ENCODE measurements around the gene FAM53B.
A peak's percentile ranks its signal among the peaks of the same experiment; 100 is the strongest.

FAM53B gene

GRCh38 chr10:124742413-124743190, 1.6 kb downstream of the FAM53B start:
- peak; percentile 62 for DNase-seq (ENCODE audit: low spot score)

DNA sequence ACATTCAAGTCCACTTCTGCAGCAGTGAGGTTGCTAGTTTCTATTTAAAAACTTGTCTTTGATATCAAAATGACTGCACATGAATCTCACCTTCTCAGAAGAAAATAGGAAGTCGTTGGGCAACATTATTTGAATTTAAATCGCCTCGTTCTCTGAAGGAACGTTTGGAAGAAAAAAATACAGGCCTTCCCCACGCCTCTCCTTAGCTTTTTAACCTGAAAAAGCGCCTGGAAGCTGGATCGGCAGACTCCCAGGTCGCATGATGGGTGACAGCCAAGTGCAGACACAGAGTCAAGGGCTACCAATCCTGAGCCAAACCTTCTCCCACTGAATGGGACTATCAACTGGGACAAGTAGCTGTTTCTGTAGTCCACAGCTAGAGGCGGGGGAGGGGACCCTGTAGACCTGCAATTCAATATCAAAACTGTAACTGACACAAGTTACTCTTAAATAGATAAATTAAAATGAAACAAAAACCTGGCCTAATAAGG, 2.2 kb downstream of the FAM53B start:
- DNase-seq (ENCODE audit: low spot score) = peak; percentile 28

- peak; percentile 78 for DNase-seq (ENCODE audit: low spot score)
These were observed 2.8 kb downstream of the FAM53B start for GRCh38 chr10:124741281-124741921.

DNA sequence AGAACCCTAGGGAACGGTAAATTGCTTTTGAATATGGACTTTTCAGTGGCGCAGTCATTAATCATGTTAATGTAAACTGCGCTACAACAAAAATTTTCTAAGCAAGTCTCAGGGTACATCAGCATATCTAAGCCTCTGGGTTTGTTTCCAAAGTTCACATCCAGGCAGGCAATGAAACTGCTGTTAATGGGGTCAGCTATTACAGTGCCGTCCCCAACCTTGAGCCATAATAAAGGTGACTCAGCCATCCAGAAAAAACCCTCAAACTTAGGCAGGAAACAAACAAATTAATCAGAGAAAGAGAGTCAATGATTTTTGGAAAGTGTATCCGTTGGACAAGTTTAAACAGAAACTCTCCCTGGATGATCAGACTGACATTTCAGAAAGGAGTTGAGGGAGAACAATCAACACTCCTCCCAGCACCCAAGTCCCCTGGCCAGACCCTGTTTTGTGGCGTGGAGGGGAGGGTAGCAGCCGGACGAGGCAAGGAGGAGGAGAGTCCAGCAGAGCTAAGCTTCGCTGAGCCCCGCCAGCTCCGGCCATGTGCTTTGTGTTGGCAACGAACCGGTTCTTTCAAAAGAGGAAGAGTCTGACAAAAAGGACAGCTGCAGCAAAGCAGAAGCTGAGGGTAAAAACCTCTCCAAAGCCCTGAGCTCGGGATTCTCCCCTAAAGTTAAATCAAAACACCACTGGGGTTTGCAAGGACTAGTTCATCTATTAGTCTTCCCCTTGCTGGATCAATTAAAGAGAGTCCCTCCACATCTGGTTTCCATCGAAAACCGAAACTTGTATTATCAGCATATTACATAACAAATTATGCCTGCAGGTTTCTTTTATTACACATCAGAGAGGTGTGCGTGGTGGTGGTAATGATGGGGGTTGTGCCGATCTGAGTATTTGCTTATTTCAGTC, 3.6 kb downstream of the FAM53B start:
- DNase-seq (ENCODE audit: low spot score) = no peak

- DNase-seq (ENCODE audit: low spot score) = no peak
These were observed 4.2 kb downstream of the FAM53B start for GRCh38 chr10:124739986-124740368.

- no peak for DNase-seq (ENCODE audit: low spot score)
These were observed 4.9 kb downstream of the FAM53B start for GRCh38 chr10:124739119-124739921.

GRCh38 chr10:124738441-124738840, 5.7 kb downstream of the FAM53B start:
- no peak for DNase-seq (ENCODE audit: low spot score)

DNA sequence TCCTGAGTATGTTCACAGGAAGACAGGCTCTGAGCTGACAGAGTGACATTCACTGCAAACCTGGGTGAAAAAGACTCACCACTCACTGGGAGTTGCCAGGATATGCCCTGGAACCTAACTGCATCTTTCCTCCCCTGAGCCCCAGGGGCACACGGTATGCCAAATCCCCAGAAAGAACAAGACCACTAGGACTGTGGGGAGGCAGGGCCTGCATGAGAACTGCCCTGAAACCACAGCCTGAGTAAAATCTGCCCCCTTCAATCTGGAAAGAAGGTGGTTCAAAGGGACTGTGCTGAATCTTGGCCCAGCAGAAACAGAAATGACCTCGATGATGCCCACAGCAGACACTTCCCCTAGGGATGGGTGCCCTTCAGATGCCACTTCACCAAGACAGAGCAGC, 6.5 kb downstream of the FAM53B start:
- DNase-seq (ENCODE audit: low spot score) = no peak

- no peak for DNase-seq (ENCODE audit: low spot score)
These were observed 7.0 kb downstream of the FAM53B start for GRCh38 chr10:124737221-124737620.

DNA sequence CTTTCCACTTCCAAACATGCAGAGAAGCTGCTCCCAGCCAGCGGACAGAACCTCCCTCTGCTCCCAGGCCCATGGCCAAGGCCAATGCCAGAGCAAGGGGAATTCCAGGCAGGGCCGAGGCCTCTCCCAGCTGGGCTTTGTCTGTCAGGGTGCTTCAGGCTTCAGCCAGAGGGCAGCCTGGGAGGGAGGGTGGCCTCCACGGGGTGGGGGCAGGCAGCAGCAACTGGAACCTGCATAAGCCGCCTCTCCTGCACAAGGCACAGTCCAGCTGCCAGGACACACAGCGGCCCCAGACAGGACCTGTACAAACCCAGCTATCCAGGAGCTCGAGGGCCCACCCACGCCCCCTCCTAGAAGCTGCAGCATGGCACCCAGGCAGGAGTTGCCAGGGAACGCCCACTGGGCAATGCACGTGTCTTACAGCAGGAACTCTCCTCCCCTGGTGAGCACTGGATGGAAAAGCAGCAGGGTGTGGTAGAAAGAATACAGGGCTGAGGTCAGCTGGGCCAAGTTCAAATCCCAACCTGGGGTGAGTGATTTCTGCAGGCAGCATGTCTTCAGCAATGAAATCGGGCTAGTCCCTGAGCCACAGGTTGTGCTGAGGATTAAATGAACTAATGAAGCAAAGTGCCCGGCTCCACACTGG, 7.6 kb downstream of the FAM53B start:
- DNase-seq (ENCODE audit: low spot score) = no peak

DNA sequence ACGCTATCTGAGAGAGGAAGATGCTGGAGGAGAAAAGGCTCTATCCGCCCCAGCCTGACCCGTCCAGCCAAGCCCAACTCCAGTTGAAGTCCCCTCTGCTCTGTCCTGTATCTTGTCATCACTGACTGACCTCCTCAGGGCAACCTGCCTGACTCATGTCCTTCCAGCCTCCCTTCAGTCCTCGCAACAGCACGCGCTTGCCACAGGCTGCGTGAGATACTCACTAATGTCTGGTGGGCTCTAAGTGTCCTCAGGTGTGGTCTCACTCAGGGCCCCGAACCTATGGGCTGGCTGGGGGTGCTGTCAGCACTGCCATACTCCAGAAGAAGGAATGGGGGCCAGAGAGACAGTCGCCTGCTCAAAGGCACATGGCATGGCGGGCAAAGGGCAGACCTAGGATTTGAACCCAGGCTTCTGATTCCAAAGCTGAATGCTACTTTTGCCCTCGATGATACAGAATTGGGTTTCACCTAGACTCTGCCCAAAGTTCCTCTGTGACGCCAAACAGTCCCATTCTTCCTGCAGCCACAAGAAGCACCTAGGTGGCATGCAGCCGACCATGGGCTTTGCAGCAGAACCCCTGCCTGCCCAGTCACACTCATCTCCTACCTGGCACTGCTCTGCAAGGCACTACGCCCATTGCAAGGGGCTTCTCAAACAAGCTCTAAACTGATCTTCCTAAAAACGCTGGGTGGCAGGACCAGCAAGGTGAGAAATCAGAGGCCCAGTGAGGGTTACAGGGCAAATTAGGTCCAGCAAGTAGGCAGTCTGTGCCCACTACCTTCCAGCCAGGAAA, 8.5 kb downstream of the FAM53B start:
- DNase-seq (ENCODE audit: low spot score) = no peak

DNA sequence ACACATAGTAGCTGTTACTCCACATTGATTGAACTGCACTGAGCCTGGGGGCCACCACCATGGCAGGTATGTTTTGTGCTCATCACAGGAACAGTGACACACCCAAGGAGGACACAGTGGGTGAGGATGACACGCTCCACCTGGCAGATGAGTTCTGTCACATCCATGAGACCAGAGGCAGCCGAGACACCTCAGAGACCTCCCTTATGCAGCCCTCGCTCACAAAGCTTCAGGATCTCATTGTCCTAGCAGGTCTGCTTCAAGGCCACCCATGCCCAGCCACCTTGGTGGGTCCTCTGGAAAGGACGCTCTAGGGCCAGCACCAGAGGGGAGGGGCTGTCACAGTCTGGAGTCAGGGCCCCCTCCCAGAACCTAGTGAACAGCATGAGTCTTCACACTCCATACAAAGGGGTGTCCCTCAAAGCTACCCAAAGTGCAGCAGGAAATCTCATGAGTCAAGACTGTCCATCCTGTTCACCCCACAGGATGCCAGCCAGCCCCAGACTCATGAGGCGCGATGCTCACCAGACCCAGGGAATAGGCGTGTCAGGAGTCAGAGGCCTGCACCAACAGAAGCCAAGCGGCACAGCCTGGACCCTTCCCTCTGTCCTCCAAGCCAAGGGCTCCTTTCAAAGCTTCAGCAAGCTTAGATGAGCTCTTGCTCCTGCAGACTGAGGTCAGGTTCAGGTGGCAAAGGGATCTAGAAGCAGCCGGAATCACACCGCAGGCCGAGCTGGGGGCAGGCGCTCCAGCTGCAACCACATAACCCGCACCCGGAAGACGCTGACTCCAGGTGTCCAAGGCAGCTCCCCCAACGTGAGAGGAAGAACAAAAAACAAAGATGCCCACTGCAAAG, 9.6 kb downstream of the FAM53B start:
- DNase-seq (ENCODE audit: low spot score) = no peak

DNA sequence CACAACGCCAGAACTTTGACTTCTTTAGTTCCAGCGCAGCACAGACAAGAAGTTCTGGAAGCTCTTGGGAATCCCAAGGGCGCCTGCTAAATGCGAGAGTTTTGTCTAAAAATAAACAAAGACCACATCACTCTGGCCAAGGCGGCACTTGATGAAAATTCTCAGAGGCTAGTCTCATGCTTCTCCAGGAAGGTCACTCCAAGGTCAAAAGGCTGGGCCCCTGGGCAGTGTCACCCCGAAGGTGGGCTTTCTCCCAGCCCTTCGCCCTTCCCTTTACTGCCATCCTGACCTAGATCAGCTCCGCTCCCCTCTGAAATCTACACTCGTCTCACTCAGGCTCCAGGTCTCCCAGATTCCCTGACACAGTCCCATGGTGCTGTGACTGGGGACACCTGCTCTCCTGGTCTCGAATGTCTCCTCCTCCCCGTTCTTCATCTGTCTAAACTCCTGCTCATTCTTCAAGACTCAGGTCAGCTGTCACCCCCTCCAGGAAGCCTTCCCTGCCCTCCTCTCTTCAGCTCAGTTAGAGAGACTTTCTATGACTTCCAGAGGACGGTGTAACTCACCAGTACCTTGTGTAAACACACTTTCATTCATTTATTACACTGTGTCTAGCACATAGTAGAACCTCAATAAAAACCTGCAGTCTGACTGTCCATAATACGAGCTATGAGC, 10.5 kb downstream of the FAM53B start:
- no peak for DNase-seq (ENCODE audit: low spot score)

- DNase-seq (ENCODE audit: low spot score) = no peak
These were observed 11.1 kb downstream of the FAM53B start for GRCh38 chr10:124732931-124733570.

DNA sequence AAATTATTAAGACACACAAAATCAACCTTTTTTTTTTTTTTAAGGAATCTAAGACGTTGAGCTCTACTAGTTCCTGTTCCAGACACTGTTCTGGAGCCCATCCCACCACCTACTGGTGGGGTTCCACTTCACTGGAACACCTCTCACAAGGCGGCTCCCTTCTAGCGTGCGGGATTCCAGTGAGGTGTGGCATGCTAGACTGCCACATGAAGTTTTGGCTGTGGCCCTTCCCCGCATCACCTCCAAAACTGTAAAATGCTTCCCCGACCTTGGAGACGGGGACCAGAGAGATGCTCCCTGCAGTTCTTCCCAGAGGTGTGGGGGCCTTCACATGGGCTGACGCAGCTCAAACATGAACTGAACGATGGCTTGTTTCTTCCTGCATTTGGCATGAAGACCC, 12.6 kb downstream of the FAM53B start:
- no peak for DNase-seq (ENCODE audit: low spot score)

DNA sequence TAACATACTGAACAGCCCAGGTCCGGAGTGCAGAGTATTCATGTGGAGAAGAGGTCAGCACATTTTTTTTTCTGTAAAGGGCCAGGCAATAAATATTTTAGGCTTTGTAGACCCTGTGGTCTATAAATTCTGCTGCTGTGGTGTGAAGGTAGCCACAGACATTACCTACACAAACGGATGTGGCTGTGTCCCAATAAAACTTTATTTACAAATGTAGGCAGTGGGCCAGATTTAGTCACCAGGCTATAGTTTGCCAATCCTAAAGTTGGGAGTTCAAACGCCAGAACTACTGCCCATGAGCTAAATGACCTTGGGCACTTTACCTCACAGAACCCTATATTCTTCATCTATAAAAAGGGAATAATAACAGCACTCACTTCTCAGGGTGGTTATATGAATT, 13.4 kb downstream of the FAM53B start:
- no peak for DNase-seq (ENCODE audit: low spot score)

- DNase-seq (ENCODE audit: low spot score) = no peak
These were observed 15.1 kb downstream of the FAM53B start for GRCh38 chr10:124728830-124729661.

All from SK-N-DZ (cell line).